CD4-positive, alpha-beta T cell (primary cell): Measurements from ENCODE around the gene CCL28. TPM values are rescaled to one million over a fixed set of nuclear protein-coding genes. Genes with fewer than 3 reads are reported as not detected.
"Not testable (repeated sequence)": the region's sequence is repeated elsewhere in the genome, so short reads cannot be mapped to it uniquely, and the experiment has no call there.

ENCODE experiments used
- ATAC-seq: fragments of 200-7000 bp; cut with Tn5 transposase; one replicate; pipeline ENCODE4 v1.10.0; 2022; ENCODE audit warnings: mild to moderate bottlenecking; ENCODE audit not compliant: poor library complexity
- CTCF ChIA-PET: fragments of 350-600 bp; sonication (Branson Sonifier 250); formaldehyde crosslinking; loops from one replicate; lab custom pipeline; 2021; ENCODE audit warnings: antibody characterized with exemption, inconsistent platforms; lab: Charles Lee
- POLR2A ChIA-PET: fragments of 350-600 bp; sonication (Branson Sonifier 250); formaldehyde crosslinking; loops from one replicate; lab custom pipeline; 2021; ENCODE audit warnings: antibody characterized with exemption, inconsistent platforms; lab: Charles Lee
- DNase-seq, 14 experiments: peaks; one replicate each; pipeline ENCODE4 v3.0.0-alpha.2; 2013 to 2020; ENCODE audit warnings: mixed read lengths in 2 of 14
- H3K27ac ChIP-seq, 2 donors: one replicate each; pipeline versions ENCODE4 v1.5.1 to v1.7.0; 2013; ENCODE audit warnings: low read length in 2 of 2, low read depth in 1 of 2, mild to moderate bottlenecking in 1 of 2
- H3K27me3 ChIP-seq, 2 experiments: 1 replicate in 1 of 2; 2 replicates in 1 of 2; pipeline versions ENCODE4 v1.6.1 to v1.7.0; 2013; ENCODE audit warnings: low read length in 2 of 2, control low read depth in 1 of 2, mild to moderate bottlenecking in 1 of 2, moderate library complexity in 1 of 2; ENCODE audit not compliant: insufficient read depth in 2 of 2, control insufficient read depth in 1 of 2
- H3K36me3 ChIP-seq: one replicate; pipeline ENCODE4 v1.6.1; 2013; ENCODE audit warnings: low read length, control low read depth; ENCODE audit not compliant: insufficient read depth
- H3K4me1 ChIP-seq: one replicate; pipeline ENCODE4 v1.6.1; 2013; ENCODE audit warnings: low read length, control low read depth; ENCODE audit not compliant: insufficient read depth
- H3K4me3 ChIP-seq: one replicate; pipeline ENCODE4 v1.5.1; 2013; ENCODE audit warnings: mild to moderate bottlenecking, low read length, moderate library complexity
- H3K9me3 ChIP-seq, 2 experiments: 1 replicate in 1 of 2; 2 replicates in 1 of 2; pipeline versions ENCODE4 v1.6.1 to v1.7.0; 2013; ENCODE audit warnings: low read length in 2 of 2, mild to moderate bottlenecking in 2 of 2, control low read depth in 1 of 2, moderate library complexity in 1 of 2; ENCODE audit not compliant: control insufficient read depth in 1 of 2, insufficient read depth in 1 of 2
- H3K27ac Mint-ChIP-seq: one replicate; pipeline ENCODE4 v1.8.0; 2020; ENCODE audit warnings: mixed read lengths
- H3K27me3 Mint-ChIP-seq: one replicate; pipeline ENCODE4 v1.8.0; 2021; ENCODE audit warnings: mixed read lengths
- H3K36me3 Mint-ChIP-seq: one replicate; pipeline ENCODE4 v1.8.0; 2021; ENCODE audit warnings: low read depth, mixed read lengths
- H3K4me1 Mint-ChIP-seq: one replicate; pipeline ENCODE4 v1.8.0; 2021; ENCODE audit warnings: low read depth, mixed read lengths
- H3K4me3 Mint-ChIP-seq: one replicate; pipeline ENCODE4 v1.8.0; 2020; ENCODE audit warnings: mild to moderate bottlenecking, mixed read lengths
- H3K9me3 Mint-ChIP-seq: one replicate; pipeline ENCODE4 v1.8.0; 2020; ENCODE audit warnings: mixed read lengths
- intact Hi-C, 2 experiments: fragments of 100-400 bp; cut with DNase I in 1 of 2; cut with micrococcal nuclease in 1 of 2; formaldehyde crosslinking; loops; one replicate each; pipeline versions ENCODE4 v1.15.1 to v1.9.0; 2023 to 2025; cut with DNase I, micrococcal nuclease
- total RNA-seq, 174 experiments: library from RNA in 2 of 174; stranded (reverse) in 2 of 174; gene quantifications; one replicate each; pipeline ENCODE4 v1.2.3 and lab custom pipeline; 2021 to 2026
- TF ChIP-seq, protein P1 (sequence below): fragments of 200-600 bp; IDR thresholded peaks from one replicate; pipeline ENCODE4 v1.8.0; 2022; ENCODE audit warnings: antibody characterized with exemption, mild to moderate bottlenecking

The CCL28 gene
- total RNA-seq, 2 experiments from 2014 or later, result 20.6 to 20.9 TPM

- ChIA-PET CTCF (no interaction called here), POLR2A (no interaction called here)
- TF ChIP-seq, protein P1, sequence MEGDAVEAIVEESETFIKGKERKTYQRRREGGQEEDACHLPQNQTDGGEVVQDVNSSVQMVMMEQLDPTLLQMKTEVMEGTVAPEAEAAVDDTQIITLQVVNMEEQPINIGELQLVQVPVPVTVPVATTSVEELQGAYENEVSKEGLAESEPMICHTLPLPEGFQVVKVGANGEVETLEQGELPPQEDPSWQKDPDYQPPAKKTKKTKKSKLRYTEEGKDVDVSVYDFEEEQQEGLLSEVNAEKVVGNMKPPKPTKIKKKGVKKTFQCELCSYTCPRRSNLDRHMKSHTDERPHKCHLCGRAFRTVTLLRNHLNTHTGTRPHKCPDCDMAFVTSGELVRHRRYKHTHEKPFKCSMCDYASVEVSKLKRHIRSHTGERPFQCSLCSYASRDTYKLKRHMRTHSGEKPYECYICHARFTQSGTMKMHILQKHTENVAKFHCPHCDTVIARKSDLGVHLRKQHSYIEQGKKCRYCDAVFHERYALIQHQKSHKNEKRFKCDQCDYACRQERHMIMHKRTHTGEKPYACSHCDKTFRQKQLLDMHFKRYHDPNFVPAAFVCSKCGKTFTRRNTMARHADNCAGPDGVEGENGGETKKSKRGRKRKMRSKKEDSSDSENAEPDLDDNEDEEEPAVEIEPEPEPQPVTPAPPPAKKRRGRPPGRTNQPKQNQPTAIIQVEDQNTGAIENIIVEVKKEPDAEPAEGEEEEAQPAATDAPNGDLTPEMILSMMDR, result no peak
- Mint-ChIP-seq H3K36me3 (no peaks in the 10 kb centered on the region), H3K9me3 (no peaks in the 10 kb centered on the region), H3K27ac (no peak overlapping the region), H3K27me3 (no peaks in the 10 kb centered on the region), H3K4me3 (no peak overlapping the region), H3K4me1 (no peaks in the 10 kb centered on the region)
- ATAC-seq (no peak), DNase-seq (no peak)
- Histone ChIP-seq H3K27ac (no peak overlapping the region), H3K36me3 (no peaks in the 10 kb centered on the region), H3K27me3 (no peaks in the 10 kb centered on the region), H3K9me3 (no peaks in the 10 kb centered on the region), H3K4me3 (no peak overlapping the region), H3K4me1 (no peaks in the 10 kb centered on the region)
- intact Hi-C loops, result no loop called here
Measured at GRCh38 chr5:43411495-43411894, 696 bp downstream of the CCL28 start.

GRCh38 chr5:43410414-43410813, 1.8 kb downstream of the CCL28 start:
- Mint-ChIP-seq H3K9me3 (no peaks in the 10 kb centered on the region), H3K36me3 (no peaks in the 10 kb centered on the region), H3K27ac (no peak overlapping the region), H3K4me1 (no peaks in the 10 kb centered on the region), H3K4me3 (no peak overlapping the region), H3K27me3 (no peaks in the 10 kb centered on the region)
- ChIA-PET POLR2A (no interaction called here), CTCF (no interaction called here)
- Histone ChIP-seq H3K27me3 (no peaks in the 10 kb centered on the region), H3K27ac (no peak overlapping the region), H3K4me1 (no peaks in the 10 kb centered on the region), H3K9me3 (no peaks in the 10 kb centered on the region), H3K36me3 (no peaks in the 10 kb centered on the region), H3K4me3 (no peak overlapping the region)
- DNase-seq, result no peak
- intact Hi-C loops, result no loop called here
- TF ChIP-seq, protein P1, result no peak
- ATAC-seq, result no peak

DNA sequence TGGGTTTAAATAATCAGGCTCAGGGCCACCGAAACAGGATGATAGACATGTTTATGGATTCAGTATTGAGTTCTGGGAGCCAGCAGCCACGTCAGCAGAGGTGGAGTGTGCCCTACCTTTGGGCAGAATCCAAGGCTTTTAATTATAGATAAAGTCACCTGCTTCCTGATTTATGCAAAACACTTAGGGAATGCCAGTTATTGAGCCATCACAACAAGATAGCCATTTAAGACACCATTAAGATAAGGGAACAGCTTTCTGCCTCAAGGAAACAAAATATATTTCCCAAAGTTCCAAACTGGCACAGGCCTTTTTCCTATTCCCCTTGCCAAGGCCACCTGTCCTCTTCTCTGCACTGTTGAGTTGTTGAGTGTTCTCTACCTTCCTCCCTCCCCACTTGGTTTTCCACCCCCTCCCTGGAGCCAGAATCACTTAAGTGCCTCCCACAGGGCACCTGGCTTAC, 2.4 kb downstream of the CCL28 start:
- Histone ChIP-seq H3K27ac (no peak overlapping the region), H3K36me3 (no peaks in the 10 kb centered on the region), H3K4me3 (no peak overlapping the region), H3K9me3 (no peaks in the 10 kb centered on the region), H3K27me3 (no peaks in the 10 kb centered on the region), H3K4me1 (no peaks in the 10 kb centered on the region)
- TF ChIP-seq, protein P1, result no peak
- no peak overlapping the region for H3K27ac Mint-ChIP-seq
- DNase-seq, result no peak
- ATAC-seq, result no peak
- no peak overlapping the region for H3K4me3 Mint-ChIP-seq
- POLR2A ChIA-PET, result no interaction called here
- peaks cover 5% of the 10 kb centered on the region for H3K36me3 Mint-ChIP-seq
- H3K4me1 Mint-ChIP-seq, result no peaks in the 10 kb centered on the region
- intact Hi-C loops, result no loop called here
- no peaks in the 10 kb centered on the region for H3K9me3 Mint-ChIP-seq
- H3K27me3 Mint-ChIP-seq, result no peaks in the 10 kb centered on the region
- CTCF ChIA-PET, result no interaction called here

DNA sequence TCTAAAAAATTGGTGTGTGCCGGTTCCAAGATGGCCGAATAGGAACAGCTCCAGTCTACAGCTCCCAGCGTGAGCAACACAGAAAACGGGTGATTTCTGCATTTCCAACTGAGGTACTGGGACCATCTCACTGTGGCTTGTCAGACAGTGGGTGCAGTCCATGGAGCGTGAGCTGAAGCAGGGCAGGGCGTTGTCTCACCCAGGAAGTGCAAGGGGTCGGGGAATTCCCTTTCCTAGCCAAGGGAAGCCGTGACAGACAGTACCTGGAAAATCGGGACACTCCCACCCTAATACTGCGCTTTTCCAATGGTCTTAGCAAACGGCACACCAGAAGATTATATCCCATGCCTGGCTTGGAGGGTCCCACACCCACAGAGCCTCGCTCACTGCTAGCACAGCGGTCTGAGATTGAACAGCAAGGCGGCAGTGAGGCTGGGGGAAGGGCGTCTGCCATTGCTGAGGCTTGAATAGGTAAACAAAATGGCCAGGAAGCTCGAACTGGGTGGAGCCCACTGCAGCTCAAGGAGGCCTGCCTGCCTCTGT, 9.6 kb downstream of the CCL28 start:
- ChIA-PET POLR2A (interaction anchor here (1.0 kb wide), 1 partner anchor 82 kb away, joined by 3 read pairs; the partner anchor contains the start of gene TMEM267), CTCF (interaction anchor here (1.6 kb wide), 1 partner anchor 13 kb away, joined by 5 read pairs; no protein-coding TSS in a partner anchor)
- H3K4me3 ChIP-seq, ATAC-seq, DNase-seq, H3K27ac ChIP-seq, H3K4me1 ChIP-seq, H3K9me3 Mint-ChIP-seq, H3K27me3 ChIP-seq, H3K9me3 ChIP-seq, H3K27me3 Mint-ChIP-seq, H3K4me1 Mint-ChIP-seq, intact Hi-C loops, H3K4me3 Mint-ChIP-seq, H3K36me3 ChIP-seq, H3K27ac Mint-ChIP-seq: not testable (repeated sequence)
- peaks cover 16% of the 10 kb centered on the region for H3K36me3 Mint-ChIP-seq
